ENCODE results near the gene ADAM12.

ADAM12 gene

GRCh38 chr10:126387931-126388911 lies at the start of gene ADAM12:
Gene ADAM12 (minus strand): TSS chr10:126388477. CDS start chr10:126388145, 332 bp downstream.
- no peak within 1 kb of the TSS for H3K4me3 ChIP-seq (ENCODE audit: low read depth, low read length)
- no peak for TF ChIP-seq CTCF (IDR thresholded peaks at IDR 0.05; ENCODE audit: borderline replicate concordance, insufficient read depth, low read depth, low read length)

GRCh38 chr10:126437635-126438406 lies 49.5 kb upstream of the ADAM12 start:
- no peak for TF ChIP-seq CTCF (IDR thresholded peaks at IDR 0.05; ENCODE audit: borderline replicate concordance, insufficient read depth, low read depth, low read length)
- no peak overlapping the region for H3K4me3 ChIP-seq (ENCODE audit: low read depth, low read length)

- no peak for TF ChIP-seq CTCF (IDR thresholded peaks at IDR 0.05; ENCODE audit: borderline replicate concordance, insufficient read depth, low read depth, low read length)
These were observed 46.0 kb upstream of the ADAM12 start for GRCh38 chr10:126434235-126434634.

GRCh38 chr10:126433351-126433750 lies 45.1 kb upstream of the ADAM12 start:
- H3K4me3 ChIP-seq (ENCODE audit: low read depth, low read length): no peak overlapping the region
- no peak for TF ChIP-seq CTCF (IDR thresholded peaks at IDR 0.05; ENCODE audit: borderline replicate concordance, insufficient read depth, low read depth, low read length)

More at GRCh38 chr10:126434235-126434634, 46.0 kb upstream of the ADAM12 start:
- H3K4me3 ChIP-seq (ENCODE audit: low read depth, low read length): no peak overlapping the region

GRCh38 chr10:126432507-126432906 lies 44.2 kb upstream of the ADAM12 start:
- no peak for TF ChIP-seq CTCF (IDR thresholded peaks at IDR 0.05; ENCODE audit: borderline replicate concordance, insufficient read depth, low read depth, low read length)

GRCh38 chr10:126431816-126432215 lies 43.5 kb upstream of the ADAM12 start:
- H3K4me3 ChIP-seq (ENCODE audit: low read depth, low read length): no peak overlapping the region
- TF ChIP-seq CTCF (IDR thresholded peaks at IDR 0.05; ENCODE audit: borderline replicate concordance, insufficient read depth, low read depth, low read length): no peak

More at GRCh38 chr10:126432507-126432906, 44.2 kb upstream of the ADAM12 start:
- H3K4me3 ChIP-seq (ENCODE audit: low read depth, low read length): no peak overlapping the region
